Globus pallidus (tissue), 1 donor: ENCODE results near the gene PNPLA2.

Experiments
- DNase-seq: peaks from one replicate; pipeline ENCODE4 v3.0.0-alpha.2; 2015; ENCODE audit warnings: low spot score

Gene PNPLA2

GRCh38 chr11:783581-784015 lies 35.1 kb upstream of the PNPLA2 start:
- peak; percentile 73 for DNase-seq

GRCh38 chr11:786235-787083 lies 32.3 kb upstream of the PNPLA2 start:
- no peak for DNase-seq

GRCh38 chr11:787084-787675 lies 31.5 kb upstream of the PNPLA2 start:
- DNase-seq = no peak

GRCh38 chr11:788009-788640 lies 30.6 kb upstream of the PNPLA2 start:
- no peak for DNase-seq

- no peak for DNase-seq
Observed at GRCh38 chr11:788953-789940, 29.5 kb upstream of the PNPLA2 start.

- DNase-seq = peak; percentile 70
Observed at GRCh38 chr11:789943-790342, 28.8 kb upstream of the PNPLA2 start, which contains the start of gene CEND1. Gene CEND1, minus strand, starts transcription at chr11:790090. Its CDS starts 1,514 bp downstream, at chr11:788576.

- no peak for DNase-seq
Observed at GRCh38 chr11:790721-791564, 27.8 kb upstream of the PNPLA2 start.

GRCh38 chr11:791658-792534 lies 26.8 kb upstream of the PNPLA2 start:
- no peak for DNase-seq

- DNase-seq = no peak
Observed at GRCh38 chr11:792535-792821, 26.2 kb upstream of the PNPLA2 start.

GRCh38 chr11:792873-793272 lies 25.8 kb upstream of the PNPLA2 start:
- no peak for DNase-seq

- no peak for DNase-seq
Observed at GRCh38 chr11:793556-793955, 25.2 kb upstream of the PNPLA2 start.

GRCh38 chr11:794013-794765 lies 24.5 kb upstream of the PNPLA2 start:
- DNase-seq = no peak

- no peak for DNase-seq
Observed at GRCh38 chr11:794766-795633, 23.7 kb upstream of the PNPLA2 start.

GRCh38 chr11:795634-796564 lies 22.8 kb upstream of the PNPLA2 start:
- DNase-seq = no peak

- DNase-seq = no peak
Observed at GRCh38 chr11:796565-797295, 22.0 kb upstream of the PNPLA2 start.

GRCh38 chr11:797296-798092 lies 21.2 kb upstream of the PNPLA2 start:
- peak; percentile 60 for DNase-seq
